ENCODE results near the gene HS3ST3A1.

Gene HS3ST3A1

GRCh38 chr17:13601776-13602551, at the start of gene HS3ST3A1:
Gene HS3ST3A1, minus strand, starts transcription at chr17:13601929. Its CDS starts 800 bp downstream, at chr17:13601129.
- DNase-seq (ENCODE audit: low spot score): no peak

- DNase-seq (ENCODE audit: low spot score): no peak
Measured at GRCh38 chr17:13650096-13650675, 48.5 kb upstream of the HS3ST3A1 start.

GRCh38 chr17:13647543-13648021, 45.9 kb upstream of the HS3ST3A1 start:
- DNase-seq (ENCODE audit: low spot score): no peak

GRCh38 chr17:13646969-13647542, 45.3 kb upstream of the HS3ST3A1 start:
- DNase-seq (ENCODE audit: low spot score): no peak

GRCh38 chr17:13646411-13646810, 44.7 kb upstream of the HS3ST3A1 start:
- DNase-seq (ENCODE audit: low spot score): no peak

GRCh38 chr17:13643180-13643579, 41.5 kb upstream of the HS3ST3A1 start:
- DNase-seq (ENCODE audit: low spot score): no peak

- DNase-seq (ENCODE audit: low spot score): no peak
Measured at GRCh38 chr17:13642188-13642587, 40.5 kb upstream of the HS3ST3A1 start.

GRCh38 chr17:13640551-13640950, 38.8 kb upstream of the HS3ST3A1 start:
- DNase-seq (ENCODE audit: low spot score): no peak

- DNase-seq (ENCODE audit: low spot score): no peak
Measured at GRCh38 chr17:13638855-13639458, 37.2 kb upstream of the HS3ST3A1 start.

- DNase-seq (ENCODE audit: low spot score): no peak
Measured at GRCh38 chr17:13636951-13637350, 35.2 kb upstream of the HS3ST3A1 start.

GRCh38 chr17:13635951-13636350, 34.2 kb upstream of the HS3ST3A1 start:
- no peak for DNase-seq (ENCODE audit: low spot score)

- no peak for DNase-seq (ENCODE audit: low spot score)
Measured at GRCh38 chr17:13634021-13634420, 32.3 kb upstream of the HS3ST3A1 start.

GRCh38 chr17:13631529-13631928, 29.8 kb upstream of the HS3ST3A1 start:
- DNase-seq (ENCODE audit: low spot score): no peak

- no peak for DNase-seq (ENCODE audit: low spot score)
Measured at GRCh38 chr17:13626703-13627102, 25.0 kb upstream of the HS3ST3A1 start.

GRCh38 chr17:13619462-13619861, 17.7 kb upstream of the HS3ST3A1 start:
- no peak for DNase-seq (ENCODE audit: low spot score)

- DNase-seq (ENCODE audit: low spot score): no peak
Measured at GRCh38 chr17:13616031-13616430, 14.3 kb upstream of the HS3ST3A1 start.

GRCh38 chr17:13609941-13610340, 8.2 kb upstream of the HS3ST3A1 start:
- DNase-seq (ENCODE audit: low spot score): no peak

GRCh38 chr17:13601322-13601775, 380 bp downstream of the HS3ST3A1 start:
- DNase-seq (ENCODE audit: low spot score): no peak

GRCh38 chr17:13600475-13601321, 1.0 kb downstream of the HS3ST3A1 start:
- no peak for DNase-seq (ENCODE audit: low spot score)

GRCh38 chr17:13599864-13600263, 1.9 kb downstream of the HS3ST3A1 start:
- no peak for DNase-seq (ENCODE audit: low spot score)

- no peak for DNase-seq (ENCODE audit: low spot score)
Measured at GRCh38 chr17:13599168-13599577, 2.6 kb downstream of the HS3ST3A1 start.

All from hematopoietic multipotent progenitor cell treated with erythropoietin and hydrocortisone succinate and interleukin-3 and kit ligand, for 15 days (in vitro differentiated cells).